Fibroblast of the aortic adventitia (primary cell): ENCODE data around the gene C1orf116. TPM values are rescaled to one million over a fixed set of nuclear protein-coding genes. Genes with fewer than 3 reads are reported as not detected.
"Not testable (repeated sequence)": the region's sequence is repeated elsewhere in the genome, so short reads cannot be mapped to it uniquely, and the experiment has no call there.

ENCODE experiments used
- DNase-seq: peaks from one replicate; pipeline ENCODE4 v3.0.0-alpha.2; 2010; ENCODE audit warnings: low read depth
- H3K4me3 ChIP-seq: 2 replicates; pipeline ENCODE4 v1.5.1; 2011; ENCODE audit warnings: low read depth, mild to moderate bottlenecking, control low read depth, low read length, moderate library complexity
- CTCF ChIP-seq: IDR thresholded peaks from 2 replicates; pipeline ENCODE4 v1.5.1; 2011; ENCODE audit warnings: mild to moderate bottlenecking, low read length, control low read depth, inconsistent platforms; ENCODE audit not compliant: insufficient read depth
- total RNA-seq: library from RNA; depleted of rRNA; stranded (reverse); fragments of >200 nt; gene quantifications from 2 replicates; pipeline ENCODE4 v1.2.3, GENCODE V29; 2012; ENCODE audit warnings: low replicate concordance

Gene C1orf116
- total RNA-seq, 1 donor, result under 0.01 TPM

GRCh38 chr1:207049054-207049453 lies 16.5 kb upstream of the C1orf116 start:
- peak overlapping the region; percentile 98 for H3K4me3 ChIP-seq
- no peak for DNase-seq
- no peak for TF ChIP-seq CTCF

- no peak overlapping the region for H3K4me3 ChIP-seq
- no peak for DNase-seq
- TF ChIP-seq CTCF, result no peak
These were observed 15.5 kb upstream of the C1orf116 start for GRCh38 chr1:207048041-207048440.

- no peak for DNase-seq
- H3K4me3 ChIP-seq, result no peak overlapping the region
- no peak for TF ChIP-seq CTCF
These were observed 14.9 kb upstream of the C1orf116 start for GRCh38 chr1:207047505-207047904.

- TF ChIP-seq CTCF, result no peak
- H3K4me3 ChIP-seq, result no peak overlapping the region
- peak; percentile 32 for DNase-seq
These were observed 12.9 kb upstream of the C1orf116 start for GRCh38 chr1:207045453-207045852.

GRCh38 chr1:207041397-207041796 lies 8.8 kb upstream of the C1orf116 start:
- H3K4me3 ChIP-seq, DNase-seq: not testable (repeated sequence)

- H3K4me3 ChIP-seq, result no peak overlapping the region
- no peak for TF ChIP-seq CTCF
- no peak for DNase-seq
These were observed 7.6 kb upstream of the C1orf116 start for GRCh38 chr1:207040181-207040533.

GRCh38 chr1:207039380-207040180 lies 7.0 kb upstream of the C1orf116 start:
- DNase-seq, result no peak
- TF ChIP-seq CTCF, result no peak
- H3K4me3 ChIP-seq, result no peak overlapping the region
